PFSK-1 (cell line): ENCODE data around the gene SPEF2.

Source experiments
- FOXP2 ChIP-seq: optimal IDR thresholded peaks from 2 replicates; pipeline ENCODE3; 2011; ENCODE audit warnings: borderline replicate concordance, control low read depth, inconsistent platforms; ENCODE audit not compliant: insufficient read depth; ENCODE audit errors: extremely low read length, extremely low read depth
- POLR2AphosphoS5 ChIP-seq: IDR thresholded peaks from 2 replicates; pipeline ENCODE4 v1.6.1; 2012; ENCODE audit warnings: low read depth, mild to moderate bottlenecking, control low read depth, low read length, moderate library complexity
- TAF1 ChIP-seq: IDR thresholded peaks from 2 replicates; pipeline ENCODE4 v1.6.1; 2012; ENCODE audit warnings: low read length, control low read depth, borderline replicate concordance; ENCODE audit not compliant: insufficient read depth
- TF ChIP-seq, protein P1 (sequence below), 2 experiments: IDR thresholded peaks; 2 replicates each; pipeline versions ENCODE4 v1.6.1 to v1.8.0; 2011 to 2012; ENCODE audit warnings: low read depth in 2 of 2, low read length in 2 of 2, control low read depth in 1 of 2, inconsistent platforms in 1 of 2, mild to moderate bottlenecking in 1 of 2, moderate library complexity in 1 of 2; ENCODE audit not compliant: insufficient read depth in 1 of 2

DNA sequence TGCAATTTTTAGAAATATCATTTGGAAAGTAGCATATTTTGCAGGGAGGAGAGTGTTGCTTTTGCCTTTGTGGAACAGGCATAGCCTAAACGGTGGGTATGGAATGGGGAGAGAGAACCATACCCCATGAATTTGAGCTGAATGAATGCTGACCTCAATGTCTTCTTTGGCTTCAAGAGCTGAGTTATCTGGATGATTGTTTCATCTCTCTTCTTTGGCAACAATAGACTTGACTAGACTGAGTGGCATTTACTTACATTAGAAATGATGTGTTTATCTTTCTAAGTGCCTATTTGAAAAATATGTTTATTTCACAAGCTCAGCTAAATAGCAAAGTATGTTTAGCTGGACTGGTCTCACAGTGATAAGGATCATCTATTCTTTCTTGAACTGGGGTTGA is 42.8 kb downstream of the SPEF2 start:
- TF ChIP-seq POLR2AphosphoS5: no peak
- TF ChIP-seq TAF1: no peak
- no peak for TF ChIP-seq FOXP2
- TF ChIP-seq, protein P1, sequence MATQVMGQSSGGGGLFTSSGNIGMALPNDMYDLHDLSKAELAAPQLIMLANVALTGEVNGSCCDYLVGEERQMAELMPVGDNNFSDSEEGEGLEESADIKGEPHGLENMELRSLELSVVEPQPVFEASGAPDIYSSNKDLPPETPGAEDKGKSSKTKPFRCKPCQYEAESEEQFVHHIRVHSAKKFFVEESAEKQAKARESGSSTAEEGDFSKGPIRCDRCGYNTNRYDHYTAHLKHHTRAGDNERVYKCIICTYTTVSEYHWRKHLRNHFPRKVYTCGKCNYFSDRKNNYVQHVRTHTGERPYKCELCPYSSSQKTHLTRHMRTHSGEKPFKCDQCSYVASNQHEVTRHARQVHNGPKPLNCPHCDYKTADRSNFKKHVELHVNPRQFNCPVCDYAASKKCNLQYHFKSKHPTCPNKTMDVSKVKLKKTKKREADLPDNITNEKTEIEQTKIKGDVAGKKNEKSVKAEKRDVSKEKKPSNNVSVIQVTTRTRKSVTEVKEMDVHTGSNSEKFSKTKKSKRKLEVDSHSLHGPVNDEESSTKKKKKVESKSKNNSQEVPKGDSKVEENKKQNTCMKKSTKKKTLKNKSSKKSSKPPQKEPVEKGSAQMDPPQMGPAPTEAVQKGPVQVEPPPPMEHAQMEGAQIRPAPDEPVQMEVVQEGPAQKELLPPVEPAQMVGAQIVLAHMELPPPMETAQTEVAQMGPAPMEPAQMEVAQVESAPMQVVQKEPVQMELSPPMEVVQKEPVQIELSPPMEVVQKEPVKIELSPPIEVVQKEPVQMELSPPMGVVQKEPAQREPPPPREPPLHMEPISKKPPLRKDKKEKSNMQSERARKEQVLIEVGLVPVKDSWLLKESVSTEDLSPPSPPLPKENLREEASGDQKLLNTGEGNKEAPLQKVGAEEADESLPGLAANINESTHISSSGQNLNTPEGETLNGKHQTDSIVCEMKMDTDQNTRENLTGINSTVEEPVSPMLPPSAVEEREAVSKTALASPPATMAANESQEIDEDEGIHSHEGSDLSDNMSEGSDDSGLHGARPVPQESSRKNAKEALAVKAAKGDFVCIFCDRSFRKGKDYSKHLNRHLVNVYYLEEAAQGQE (IDR thresholded peaks at IDR 0.05; ENCODE audit: insufficient read depth in 1 of 2, low read depth in 2 of 2, low read length in 2 of 2): no peak
